ENCODE data around the gene IL18RAP. TPM values are rescaled to one million over a fixed set of nuclear protein-coding genes. Genes with fewer than 3 reads are reported as not detected.

Gene IL18RAP
- total RNA-seq, 1 donor from 2014 or later: not detected

DNA sequence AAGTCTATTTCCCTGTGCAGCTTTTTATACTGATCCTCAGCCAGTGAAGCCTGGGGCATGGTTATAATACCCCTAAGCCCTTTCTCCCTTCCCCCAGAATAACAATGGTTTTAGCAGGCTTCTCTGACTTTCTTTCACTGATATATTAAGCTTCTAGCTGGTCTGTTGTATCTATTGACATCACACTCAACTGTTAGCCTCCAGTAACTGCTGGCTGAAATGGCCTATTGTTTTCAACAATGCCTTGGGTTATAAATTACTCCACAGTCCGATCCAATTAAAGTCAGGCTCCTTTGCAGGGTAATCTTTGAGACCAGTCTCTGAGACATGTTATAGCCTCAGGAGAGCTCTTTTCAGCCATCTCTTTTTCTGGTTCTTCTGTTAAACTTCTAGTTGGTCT lies 47.2 kb downstream of the IL18RAP start:
- DNase-seq (ENCODE audit: low spot score): no peak
- TF ChIP-seq, protein P1, sequence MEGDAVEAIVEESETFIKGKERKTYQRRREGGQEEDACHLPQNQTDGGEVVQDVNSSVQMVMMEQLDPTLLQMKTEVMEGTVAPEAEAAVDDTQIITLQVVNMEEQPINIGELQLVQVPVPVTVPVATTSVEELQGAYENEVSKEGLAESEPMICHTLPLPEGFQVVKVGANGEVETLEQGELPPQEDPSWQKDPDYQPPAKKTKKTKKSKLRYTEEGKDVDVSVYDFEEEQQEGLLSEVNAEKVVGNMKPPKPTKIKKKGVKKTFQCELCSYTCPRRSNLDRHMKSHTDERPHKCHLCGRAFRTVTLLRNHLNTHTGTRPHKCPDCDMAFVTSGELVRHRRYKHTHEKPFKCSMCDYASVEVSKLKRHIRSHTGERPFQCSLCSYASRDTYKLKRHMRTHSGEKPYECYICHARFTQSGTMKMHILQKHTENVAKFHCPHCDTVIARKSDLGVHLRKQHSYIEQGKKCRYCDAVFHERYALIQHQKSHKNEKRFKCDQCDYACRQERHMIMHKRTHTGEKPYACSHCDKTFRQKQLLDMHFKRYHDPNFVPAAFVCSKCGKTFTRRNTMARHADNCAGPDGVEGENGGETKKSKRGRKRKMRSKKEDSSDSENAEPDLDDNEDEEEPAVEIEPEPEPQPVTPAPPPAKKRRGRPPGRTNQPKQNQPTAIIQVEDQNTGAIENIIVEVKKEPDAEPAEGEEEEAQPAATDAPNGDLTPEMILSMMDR (IDR thresholded peaks at IDR 0.05): no peak

GRCh38 chr2:102473020-102473419 lies 50.1 kb downstream of the IL18RAP start, which contains the start of gene SLC9A4:
Gene SLC9A4 (plus strand): TSS chr2:102473226. CDS start chr2:102473760, 534 bp downstream.
- Mint-ChIP-seq H3K9me3 (ENCODE audit: low read depth) (peaks cover 17% of the 10 kb centered on the region), H3K27ac (ENCODE audit: unreplicated experiment) (no peak within 1 kb of the TSS), H3K36me3 (ENCODE audit: low read depth) (no peaks in the 10 kb centered on the region), H3K4me1 (ENCODE audit: low read depth) (no peaks in the 10 kb centered on the region), H3K4me3 (ENCODE audit: unreplicated experiment) (no peak within 1 kb of the TSS), H3K27me3 (ENCODE audit: low read depth) (peaks cover 53% of the 10 kb centered on the region)
- no peak for DNase-seq (ENCODE audit: low spot score)
- TF ChIP-seq, protein P1 (IDR thresholded peaks at IDR 0.05): peak; percentile 98

More for the DNA sequence above, 47.2 kb downstream of the IL18RAP start:
- H3K27ac Mint-ChIP-seq (ENCODE audit: unreplicated experiment): no peak overlapping the region
- H3K9me3 Mint-ChIP-seq (ENCODE audit: low read depth): peaks cover 17% of the 10 kb centered on the region
- H3K4me1 Mint-ChIP-seq (ENCODE audit: low read depth): no peaks in the 10 kb centered on the region
- no peaks in the 10 kb centered on the region for H3K36me3 Mint-ChIP-seq (ENCODE audit: low read depth)
- H3K4me3 Mint-ChIP-seq (ENCODE audit: unreplicated experiment): no peak overlapping the region
- H3K27me3 Mint-ChIP-seq (ENCODE audit: low read depth): peaks cover 34% of the 10 kb centered on the region

- DNase-seq (ENCODE audit: low spot score): no peak
Observed at GRCh38 chr2:102473631-102474030, 50.7 kb downstream of the IL18RAP start.

DNA sequence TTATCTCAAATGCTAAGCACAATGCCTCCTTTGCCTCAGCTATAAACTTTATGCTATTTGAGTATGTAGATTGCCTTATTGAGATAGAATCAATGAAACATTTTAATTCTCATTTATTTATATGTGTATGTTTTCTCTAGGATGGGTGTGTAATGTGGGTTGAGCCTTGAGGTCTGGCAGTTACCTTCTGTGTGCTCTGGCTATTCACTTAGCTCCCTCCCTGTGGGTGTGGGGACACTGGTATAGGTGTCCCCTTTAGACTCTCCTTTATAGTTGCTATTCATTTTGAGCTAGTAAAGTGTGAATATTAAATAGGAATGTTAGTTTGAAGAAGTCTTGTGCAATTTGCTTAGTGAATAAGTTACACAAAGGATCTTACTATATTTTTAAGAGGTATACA lies 51.8 kb downstream of the IL18RAP start:
- TF ChIP-seq, protein P1 (IDR thresholded peaks at IDR 0.05): no peak
- no peaks in the 10 kb centered on the region for H3K36me3 Mint-ChIP-seq (ENCODE audit: low read depth)
- peaks cover 8% of the 10 kb centered on the region for H3K9me3 Mint-ChIP-seq (ENCODE audit: low read depth)
- H3K27me3 Mint-ChIP-seq (ENCODE audit: low read depth): peaks cover 53% of the 10 kb centered on the region
- no peak overlapping the region for H3K4me3 Mint-ChIP-seq (ENCODE audit: unreplicated experiment)
- no peak overlapping the region for H3K27ac Mint-ChIP-seq (ENCODE audit: unreplicated experiment)
- H3K4me1 Mint-ChIP-seq (ENCODE audit: low read depth): no peaks in the 10 kb centered on the region
- no peak for DNase-seq (ENCODE audit: low spot score)

More at GRCh38 chr2:102473631-102474030, 50.7 kb downstream of the IL18RAP start:
- no peak overlapping the region for H3K4me3 Mint-ChIP-seq (ENCODE audit: unreplicated experiment)
- H3K9me3 Mint-ChIP-seq (ENCODE audit: low read depth): peaks cover 14% of the 10 kb centered on the region
- peaks cover 49% of the 10 kb centered on the region for H3K27me3 Mint-ChIP-seq (ENCODE audit: low read depth)
- no peak overlapping the region for H3K27ac Mint-ChIP-seq (ENCODE audit: unreplicated experiment)
- no peaks in the 10 kb centered on the region for H3K36me3 Mint-ChIP-seq (ENCODE audit: low read depth)
- H3K4me1 Mint-ChIP-seq (ENCODE audit: low read depth): no peaks in the 10 kb centered on the region
- TF ChIP-seq, protein P1 (IDR thresholded peaks at IDR 0.05): no peak

DNA sequence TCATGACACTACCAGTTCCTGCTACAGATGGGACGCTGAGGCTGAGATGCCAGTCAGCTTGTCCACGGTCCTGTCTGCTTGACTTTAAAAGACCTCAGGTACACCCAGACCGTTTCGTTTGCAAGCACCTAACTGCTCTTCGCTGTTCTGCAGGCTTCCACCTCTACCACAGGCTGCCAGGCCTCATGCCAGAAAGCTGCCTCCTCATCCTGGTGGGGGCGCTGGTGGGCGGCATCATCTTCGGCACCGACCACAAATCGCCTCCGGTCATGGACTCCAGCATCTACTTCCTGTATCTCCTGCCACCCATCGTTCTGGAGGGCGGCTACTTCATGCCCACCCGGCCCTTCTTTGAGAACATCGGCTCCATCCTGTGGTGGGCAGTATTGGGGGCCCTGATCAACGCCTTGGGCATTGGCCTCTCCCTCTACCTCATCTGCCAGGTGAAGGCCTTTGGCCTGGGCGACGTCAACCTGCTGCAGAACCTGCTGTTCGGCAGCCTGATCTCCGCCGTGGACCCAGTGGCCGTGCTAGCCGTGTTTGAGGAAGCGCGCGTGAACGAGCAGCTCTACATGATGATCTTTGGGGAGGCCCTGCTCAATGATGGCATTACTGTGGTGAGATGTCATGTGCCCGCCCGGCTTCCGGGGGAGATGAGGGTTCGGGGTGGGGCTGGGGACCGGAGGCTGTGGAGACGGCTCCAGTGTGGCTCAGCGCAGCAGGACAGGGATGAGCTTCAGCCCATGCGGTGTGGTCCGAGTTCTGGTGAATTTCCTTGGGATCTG lies 55.9 kb downstream of the IL18RAP start:
- Mint-ChIP-seq H3K27ac (ENCODE audit: unreplicated experiment) (no peak overlapping the region), H3K4me3 (ENCODE audit: unreplicated experiment) (no peak overlapping the region), H3K27me3 (ENCODE audit: low read depth) (peaks cover 52% of the 10 kb centered on the region), H3K36me3 (ENCODE audit: low read depth) (no peaks in the 10 kb centered on the region), H3K9me3 (ENCODE audit: low read depth) (no peaks in the 10 kb centered on the region), H3K4me1 (ENCODE audit: low read depth) (no peaks in the 10 kb centered on the region)
- no peak for DNase-seq (ENCODE audit: low spot score)
- TF ChIP-seq, protein P1 (IDR thresholded peaks at IDR 0.05): no peak

Measured in chondrocyte (in vitro differentiated cells).